Measurements from ENCODE around the gene CLEC6A. TPM values are rescaled to one million over a fixed set of nuclear protein-coding genes. Genes with fewer than 3 reads are reported as not detected.

The CLEC6A gene
- polyA plus RNA-seq, 3 donors: 3.2 to 6.3 (median 3.4) TPM

GRCh38 chr12:8501720-8502119, 46.0 kb downstream of the CLEC6A start:
- no peak overlapping the region for H3K9ac ChIP-seq (ENCODE audit: insufficient read depth, low read length, poor library complexity, severe bottlenecking)
- DNase-seq: peak in 2 of 3 donors; percentile 48 to 49
- Mint-ChIP-seq H3K4me1 (peaks cover 30% of the 10 kb centered on the region), H3K27ac (no peak overlapping the region), H3K36me3 (peaks cover 0 to 5% of the 10 kb centered on the region in 2 donors), H3K4me3 (no peak overlapping the region), H3K27me3 (ENCODE audit: low read depth in 3 of 3) (peaks cover 5 to 14% (median 5%) of the 10 kb centered on the region in 3 donors), H3K9me3 (no peaks in the 10 kb centered on the region)
- H3K9me3 ChIP-seq (replicated peaks in 1 of 2; ENCODE audit: control insufficient read depth in 1 of 2, insufficient read depth in 1 of 2, low read length in 2 of 2): no peaks in the 10 kb centered on the region
- H3K4me1 ChIP-seq (ENCODE audit: control insufficient read depth in 1 of 2, insufficient read depth in 2 of 2, low read length in 2 of 2): peaks cover 7 to 20% of the 10 kb centered on the region in 2 donors
- no peak overlapping the region for H3K4me2 ChIP-seq (replicated peaks; ENCODE audit: extremely low read depth, low read length, poor library complexity, severe bottlenecking)
- 0% methylated on average over 1 of the region's 3 CpGs for WGBS (ENCODE audit: insufficient coverage)
- intact Hi-C loops (cut with micrococcal nuclease): no loop called here
- H3K36me3 ChIP-seq (replicated peaks in 1 of 2; ENCODE audit: control insufficient read depth in 1 of 2, insufficient read depth in 2 of 2, low read length in 2 of 2): no peaks in the 10 kb centered on the region
- H3K4me3 ChIP-seq (replicated peaks in 1 of 3; ENCODE audit: low read depth in 2 of 3, low read length in 3 of 3): no peak overlapping the region
- peaks cover 1 to 4% of the 10 kb centered on the region in 2 donors for H3K27me3 ChIP-seq (ENCODE audit: control insufficient read depth in 2 of 2, insufficient read depth in 2 of 2, low read length in 2 of 2)
- no peaks in the 10 kb centered on the region for H4K20me1 ChIP-seq (ENCODE audit: insufficient read depth, low read length)
- no peak overlapping the region for H2AFZ ChIP-seq (ENCODE audit: insufficient read depth, low read depth, low read length, poor library complexity, severe bottlenecking)
- no peak overlapping the region for H3K27ac ChIP-seq (ENCODE audit: low read depth in 1 of 2, low read length in 2 of 2)
- H3K79me2 ChIP-seq (ENCODE audit: insufficient read depth, low read length): no peaks in the 10 kb centered on the region
- TF ChIP-seq CTCF (IDR thresholded peaks at IDR 0.05): no peak

GRCh38 chr12:8504351-8504750, 48.6 kb downstream of the CLEC6A start:
- Histone ChIP-seq H3K4me2 (replicated peaks; ENCODE audit: extremely low read depth, low read length, poor library complexity, severe bottlenecking) (no peak overlapping the region), H3K27ac (ENCODE audit: low read depth in 1 of 2, low read length in 2 of 2) (no peak overlapping the region), H3K4me1 (ENCODE audit: control insufficient read depth in 1 of 2, insufficient read depth in 2 of 2, low read length in 2 of 2) (peaks cover 19 to 30% of the 10 kb centered on the region in 2 donors), H3K9me3 (replicated peaks in 1 of 2; ENCODE audit: control insufficient read depth in 1 of 2, insufficient read depth in 1 of 2, low read length in 2 of 2) (no peaks in the 10 kb centered on the region), H3K79me2 (ENCODE audit: insufficient read depth, low read length) (no peaks in the 10 kb centered on the region), H4K20me1 (ENCODE audit: insufficient read depth, low read length) (no peaks in the 10 kb centered on the region), H3K36me3 (replicated peaks in 1 of 2; ENCODE audit: control insufficient read depth in 1 of 2, insufficient read depth in 2 of 2, low read length in 2 of 2) (no peaks in the 10 kb centered on the region), H3K9ac (ENCODE audit: insufficient read depth, low read length, poor library complexity, severe bottlenecking) (no peak overlapping the region), H3K27me3 (ENCODE audit: control insufficient read depth in 2 of 2, insufficient read depth in 2 of 2, low read length in 2 of 2) (no peaks in the 10 kb centered on the region), H2AFZ (ENCODE audit: insufficient read depth, low read depth, low read length, poor library complexity, severe bottlenecking) (no peak overlapping the region), H3K4me3 (replicated peaks in 1 of 3; ENCODE audit: low read depth in 2 of 3, low read length in 3 of 3) (no peak overlapping the region)
- peaks cover 0 to 3% (median 0%) of the 10 kb centered on the region in 3 donors for H3K27me3 Mint-ChIP-seq (ENCODE audit: low read depth in 3 of 3)
- H3K4me3 Mint-ChIP-seq: no peak overlapping the region
- no peak overlapping the region for H3K27ac Mint-ChIP-seq
- no peak for TF ChIP-seq CTCF (IDR thresholded peaks at IDR 0.05)
- peaks cover 42% of the 10 kb centered on the region for H3K4me1 Mint-ChIP-seq
- WGBS (ENCODE audit: insufficient coverage): no CpG with 5 or more reads among the region's 1 CpG
- H3K9me3 Mint-ChIP-seq: no peaks in the 10 kb centered on the region
- peaks cover 0 to 8% of the 10 kb centered on the region in 2 donors for H3K36me3 Mint-ChIP-seq
- no peak for DNase-seq
- intact Hi-C loops (cut with micrococcal nuclease): no loop called here

Measured in CD14-positive monocyte (primary cell).